HG02870 (cell line): ENCODE results near the gene GPR152.
A peak's percentile ranks its signal among the peaks of the same experiment; 100 is the strongest.
"Not testable (repeated sequence)": the region's sequence is repeated elsewhere in the genome, so short reads cannot be mapped to it uniquely, and the experiment has no call there.

Experiments
- ATAC-seq: cut with Tn5 transposase; IDR thresholded peaks from one replicate; pipeline ENCODE4 v1.9.1; 2021; ENCODE audit warnings: mild to moderate bottlenecking, moderate library complexity; ENCODE audit not compliant: unreplicated experiment

GPR152 gene

DNA sequence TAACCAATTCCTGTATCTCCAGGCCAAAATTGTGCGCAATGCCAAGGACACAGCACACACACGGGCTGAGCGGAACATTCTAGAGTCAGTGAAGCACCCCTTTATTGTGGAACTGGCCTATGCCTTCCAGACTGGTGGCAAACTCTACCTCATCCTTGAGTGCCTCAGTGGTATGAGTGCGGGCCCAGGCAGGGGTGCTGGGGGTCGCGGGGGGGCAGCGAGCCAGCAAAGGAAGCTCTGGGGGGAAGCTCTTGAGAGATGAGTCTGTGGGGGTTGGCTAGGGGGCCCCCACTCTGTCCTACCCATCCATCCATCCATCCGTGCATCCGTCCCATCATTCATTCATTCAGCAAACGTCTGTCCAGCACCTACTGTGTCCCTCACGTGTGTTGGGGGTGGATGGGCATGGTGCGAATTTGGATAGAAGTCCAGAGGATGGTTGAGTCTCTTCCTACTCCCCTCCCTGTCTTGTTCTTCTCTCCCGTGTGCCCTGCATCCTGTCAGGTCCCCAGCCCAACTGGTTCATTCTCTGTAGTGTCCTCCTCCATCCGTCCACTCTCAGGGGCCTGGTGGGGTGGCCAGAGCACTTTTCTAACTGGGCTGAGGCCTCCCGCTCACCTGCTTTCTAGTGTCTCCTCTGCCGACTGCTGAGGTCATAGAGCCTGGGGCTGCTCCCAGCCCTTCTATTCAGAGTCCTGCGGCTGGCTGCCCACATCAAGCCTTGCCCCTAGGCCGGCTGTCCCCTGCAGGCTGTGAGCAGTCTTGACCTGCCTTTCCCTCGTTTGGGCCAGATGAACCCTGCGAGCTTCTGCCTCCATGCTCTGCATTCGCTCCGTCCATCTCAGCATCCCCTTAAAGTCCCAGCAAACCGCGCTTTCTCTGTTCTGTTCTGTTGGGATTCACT lies 20.9 kb downstream of the GPR152 start:
- no peak for ATAC-seq

DNA sequence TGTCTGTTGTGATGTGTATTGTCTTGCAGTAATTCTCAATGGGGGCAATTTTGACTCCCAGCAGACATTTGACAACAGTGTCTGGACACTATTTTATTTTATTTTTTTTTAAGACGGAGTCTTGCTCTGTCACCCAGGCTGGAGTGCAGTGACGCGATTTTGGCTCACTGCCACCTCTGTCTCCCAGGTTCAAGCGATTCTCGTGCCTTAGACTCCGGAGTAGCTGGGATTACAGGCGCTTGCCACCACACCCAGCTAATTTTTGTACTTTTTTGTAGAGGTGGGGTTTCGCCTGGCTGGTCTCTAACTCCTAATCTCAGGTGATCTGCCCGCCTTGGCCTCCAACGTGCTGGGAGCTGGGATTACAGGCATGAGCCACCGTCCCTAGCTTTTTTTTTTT lies 22.8 kb downstream of the GPR152 start:
- no peak for ATAC-seq

DNA sequence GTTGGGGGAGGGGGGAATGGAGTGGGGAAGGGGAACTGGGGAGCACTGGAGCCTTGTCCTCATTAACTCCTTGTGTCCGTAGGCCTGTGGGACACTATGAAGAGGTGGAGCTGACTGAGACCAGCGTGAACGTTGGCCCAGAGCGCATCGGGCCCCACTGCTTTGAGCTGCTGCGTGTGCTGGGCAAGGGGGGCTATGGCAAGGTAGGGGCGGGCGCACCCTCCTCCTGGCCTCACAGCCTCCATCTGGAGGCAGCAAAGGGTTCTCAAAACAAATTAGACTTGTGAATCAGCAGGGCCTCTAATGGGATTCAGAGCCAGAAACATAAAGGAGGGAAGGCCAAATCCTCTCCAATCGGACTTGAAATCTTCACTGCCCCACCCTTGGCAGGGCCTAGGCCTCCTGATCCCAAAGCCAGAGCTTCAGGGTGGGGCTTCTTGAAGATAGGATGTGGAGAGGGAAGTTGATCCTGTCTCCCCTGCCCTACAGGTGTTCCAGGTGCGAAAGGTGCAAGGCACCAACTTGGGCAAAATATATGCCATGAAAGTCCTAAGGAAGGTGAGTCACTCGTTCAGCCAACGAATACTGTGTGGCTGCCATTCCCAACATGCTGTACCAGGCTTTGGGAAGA lies 23.4 kb downstream of the GPR152 start:
- ATAC-seq, result no peak

DNA sequence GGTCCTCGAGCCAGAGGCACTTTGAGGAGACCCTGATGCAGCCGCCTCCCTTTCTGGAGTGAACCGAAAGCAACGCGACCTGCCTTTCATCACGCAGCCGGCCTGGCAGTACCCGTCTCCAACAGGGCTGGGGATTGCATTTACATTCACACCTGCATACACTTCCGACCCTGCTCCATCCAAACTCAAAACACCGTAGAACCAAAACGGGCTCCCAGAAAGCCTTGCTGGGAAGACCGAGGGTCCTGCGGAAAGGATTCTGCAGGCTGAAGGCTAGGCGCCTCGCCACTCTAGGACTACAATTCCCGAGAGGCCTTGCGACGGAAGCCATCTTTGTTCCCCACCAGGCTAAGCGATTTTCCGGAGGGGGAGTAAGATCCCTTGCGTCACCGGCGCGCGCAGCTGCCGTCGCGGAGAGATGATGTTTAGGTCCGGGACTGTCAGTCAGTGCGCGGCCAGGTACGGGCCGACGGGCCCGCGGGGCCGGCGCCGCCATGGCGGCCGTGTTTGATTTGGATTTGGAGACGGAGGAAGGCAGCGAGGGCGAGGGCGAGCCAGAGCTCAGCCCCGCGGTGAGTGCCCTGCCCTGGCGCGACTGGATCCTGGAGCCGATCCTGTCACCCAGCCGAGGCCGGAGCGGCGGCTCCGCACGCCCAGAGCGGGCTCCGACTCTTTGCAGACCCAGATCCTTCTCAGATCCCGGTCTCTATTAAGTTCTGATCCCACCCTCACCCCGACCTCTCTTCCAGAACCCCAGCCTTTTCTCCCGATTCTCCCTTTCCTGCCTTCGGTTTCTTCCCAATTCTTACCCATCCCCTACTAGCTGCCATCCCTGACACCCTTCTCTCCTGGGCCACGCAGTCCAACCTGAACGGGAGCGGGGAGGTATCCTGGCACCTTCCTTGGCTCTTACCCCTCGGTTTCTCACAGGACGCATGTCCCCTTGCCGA lies 24.2 kb downstream of the GPR152 start, which contains the start of gene RPS6KB2:
RPS6KB2 (plus strand) TSS at position 443 of the 950 bp plus-strand sequence; CDS start at position 495, 52 bp downstream.
- ATAC-seq, result peak; percentile 82

DNA sequence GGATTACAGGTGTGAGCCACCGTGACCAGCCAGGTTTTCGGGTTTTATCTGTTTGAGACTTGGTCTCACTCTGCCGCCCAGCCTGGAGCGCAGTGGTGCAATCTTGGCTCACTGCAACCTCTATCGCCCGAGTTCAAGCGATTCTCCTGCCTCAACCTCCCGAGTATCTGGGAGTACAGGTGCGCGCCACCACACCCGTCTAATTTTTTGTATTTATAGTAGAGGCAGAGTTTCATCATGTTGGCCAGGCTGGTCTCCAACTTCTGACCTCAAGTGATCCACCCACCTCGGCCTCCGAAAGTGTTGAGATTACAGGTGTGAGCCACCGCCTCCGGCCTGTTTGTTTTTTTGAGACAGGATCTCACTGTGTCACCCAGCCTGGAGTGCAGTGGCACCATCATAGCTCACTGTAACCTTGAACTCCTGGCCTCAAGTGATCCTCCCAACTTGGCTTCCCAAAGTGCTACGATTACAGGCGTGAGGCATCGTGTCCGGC lies 25.1 kb downstream of the GPR152 start:
- ATAC-seq, result not testable (repeated sequence)

DNA sequence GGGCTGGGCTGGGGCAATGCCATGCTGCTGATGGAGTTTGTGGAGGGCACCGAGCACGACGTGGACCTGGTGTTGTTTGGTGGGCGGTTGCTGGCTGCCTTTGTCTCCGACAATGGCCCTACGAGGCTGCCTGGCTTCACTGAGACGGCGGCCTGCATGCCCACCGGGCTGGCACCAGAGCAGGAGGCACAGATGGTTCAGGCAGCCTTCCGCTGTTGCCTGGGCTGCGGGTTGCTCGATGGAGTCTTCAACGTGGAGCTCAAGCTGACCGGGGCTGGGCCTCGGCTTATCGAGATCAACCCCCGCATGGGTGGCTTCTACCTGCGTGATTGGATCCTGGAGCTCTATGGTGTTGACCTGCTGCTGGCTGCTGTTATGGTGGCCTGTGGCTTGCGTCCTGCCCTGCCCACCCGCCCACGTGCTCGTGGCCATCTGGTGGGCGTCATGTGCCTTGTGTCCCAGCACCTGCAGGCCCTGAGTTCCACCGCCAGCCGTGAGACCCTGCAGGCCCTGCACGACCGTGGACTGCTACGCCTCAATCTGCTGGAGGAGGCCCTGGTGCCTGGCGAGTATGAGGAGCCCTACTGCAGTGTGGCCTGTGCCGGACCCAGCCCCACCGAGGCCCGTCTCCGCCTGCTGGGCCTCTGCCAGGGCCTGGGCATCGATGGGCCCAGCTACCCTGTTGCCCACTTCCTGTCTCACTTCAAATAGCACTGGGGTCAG lies 28.5 kb downstream of the GPR152 start:
- no peak for ATAC-seq

DNA sequence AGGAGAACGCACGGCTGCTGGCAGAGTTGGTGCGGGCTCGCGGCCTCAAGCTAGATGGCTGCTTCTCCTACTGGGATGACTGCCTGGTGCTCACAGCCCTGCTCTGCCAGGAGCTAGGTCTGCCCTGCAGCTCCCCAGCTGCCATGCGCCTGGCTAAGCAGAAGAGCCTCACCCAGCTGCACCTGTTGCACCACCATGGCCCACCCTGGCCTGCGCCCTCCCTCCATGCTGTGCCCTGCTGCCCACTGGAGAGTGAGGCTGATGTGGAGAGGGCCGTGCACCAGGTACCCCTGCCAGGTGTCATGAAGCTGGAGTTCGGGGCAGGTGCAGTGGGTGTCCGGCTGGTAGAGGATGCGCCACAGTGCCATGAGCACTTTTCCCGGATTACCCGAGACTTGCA lies 29.1 kb downstream of the GPR152 start:
- no peak for ATAC-seq

DNA sequence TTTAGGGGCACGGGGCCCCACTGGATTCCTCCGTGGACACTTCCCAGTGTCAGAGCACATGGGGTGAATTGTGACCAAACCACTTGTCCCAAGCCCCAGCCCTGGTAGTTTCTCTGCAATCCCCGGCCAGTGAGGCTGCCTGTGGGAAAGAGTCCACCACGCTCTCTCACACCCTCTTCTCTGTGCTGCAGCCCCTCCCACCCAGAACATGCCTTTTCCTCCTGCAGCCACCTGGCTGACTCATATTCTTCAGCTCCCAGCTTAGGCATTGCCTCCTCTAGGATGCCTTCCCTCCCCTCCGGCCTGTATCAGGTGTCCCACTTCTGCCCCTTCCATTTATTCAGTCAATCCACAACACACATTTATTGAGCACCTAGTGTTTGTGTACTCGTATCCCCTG lies 29.6 kb downstream of the GPR152 start:
- no peak for ATAC-seq

DNA sequence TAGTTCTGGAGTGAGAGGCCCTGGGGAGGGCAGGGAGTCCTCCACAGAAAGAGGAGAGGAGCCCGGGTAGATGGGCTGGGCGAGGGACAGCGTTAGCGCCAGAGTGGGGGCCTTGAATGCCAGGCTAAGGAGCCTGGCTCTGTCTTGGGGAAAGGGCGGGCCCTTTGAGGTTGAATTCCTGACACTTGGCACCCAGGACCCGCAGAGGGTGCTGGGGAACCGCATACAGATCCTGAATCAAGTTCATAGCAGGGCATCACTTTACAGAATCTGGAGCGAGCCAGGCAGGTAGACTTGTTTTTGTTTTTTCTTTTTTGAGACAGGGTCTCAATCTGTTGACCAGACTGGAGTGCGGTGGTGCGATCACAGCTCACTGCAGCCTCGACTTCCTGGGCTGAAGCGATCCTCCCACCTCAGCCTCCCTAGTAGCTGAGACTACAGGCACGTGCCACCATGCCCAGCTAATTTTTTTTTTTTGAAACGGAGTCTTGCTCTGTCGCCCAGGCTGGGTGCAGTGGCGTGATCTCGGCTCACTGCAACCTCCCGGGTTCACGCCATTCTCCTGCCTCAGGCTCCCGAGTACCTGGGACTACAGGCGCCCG lies 31.0 kb downstream of the GPR152 start:
- no peak for ATAC-seq

DNA sequence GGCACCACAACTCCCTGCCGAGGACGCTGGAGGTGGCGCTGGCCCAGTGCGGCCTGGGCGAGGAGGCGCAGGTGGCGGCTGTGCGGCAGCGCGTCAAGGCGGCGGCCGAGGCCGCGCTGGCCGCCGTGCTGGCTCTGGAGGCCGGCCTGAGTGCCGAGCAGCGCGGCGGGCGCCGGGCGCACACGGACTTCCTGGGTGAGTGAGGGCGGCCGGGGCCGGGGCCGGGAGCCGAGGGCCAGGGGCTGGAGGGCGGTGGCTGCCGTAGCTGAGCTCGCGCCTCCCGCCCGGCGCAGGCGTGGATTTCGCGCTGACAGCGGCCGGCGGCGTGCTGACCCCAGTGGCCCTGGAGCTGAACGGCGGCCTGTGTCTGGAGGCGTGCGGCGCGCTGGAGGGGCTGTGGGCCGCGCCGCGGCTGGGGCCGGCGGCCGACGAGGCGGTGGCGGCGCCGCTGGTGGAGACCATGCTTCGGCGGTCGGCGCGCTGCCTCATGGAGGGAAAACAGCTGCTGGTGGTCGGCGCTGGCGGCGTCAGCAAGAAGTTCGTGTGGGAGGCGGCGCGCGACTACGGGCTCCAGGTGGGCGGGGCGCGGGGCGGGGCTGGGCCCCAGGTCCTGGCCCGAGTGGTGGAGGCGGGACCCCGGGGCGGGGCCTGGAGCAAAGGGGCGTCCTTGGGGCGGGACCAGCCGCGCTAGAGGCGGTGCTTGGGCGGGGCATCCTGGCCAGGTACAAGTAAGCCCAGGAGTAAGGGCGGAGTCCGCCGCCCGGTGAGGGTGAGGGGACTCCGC lies 31.7 kb downstream of the GPR152 start:
- ATAC-seq, result peak; percentile 92

DNA sequence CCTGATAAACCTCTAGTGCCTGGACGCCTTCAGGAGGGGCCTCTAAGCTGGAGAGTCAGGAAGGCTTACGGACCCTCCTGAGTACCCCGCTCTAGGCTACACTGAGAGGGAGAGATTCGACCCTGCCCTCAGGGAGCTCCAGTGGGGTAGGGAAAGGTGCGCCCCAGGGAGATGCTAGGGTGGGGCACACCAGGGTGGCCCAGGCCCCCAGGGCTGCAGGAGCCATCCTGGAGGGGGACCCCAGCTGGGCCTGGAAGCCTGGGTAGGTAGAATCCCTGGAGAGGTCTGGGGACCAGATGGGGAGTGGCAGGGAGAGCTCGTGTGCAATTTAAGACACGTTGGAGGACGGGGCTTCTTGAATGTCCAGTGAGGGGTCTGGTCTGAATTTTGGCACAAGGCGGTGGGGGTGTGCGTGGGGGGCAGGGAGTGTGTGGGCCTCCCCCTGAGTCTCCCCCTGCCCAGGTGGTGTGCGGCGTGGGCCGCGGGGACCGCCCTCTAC lies 32.3 kb downstream of the GPR152 start:
- no peak for ATAC-seq

DNA sequence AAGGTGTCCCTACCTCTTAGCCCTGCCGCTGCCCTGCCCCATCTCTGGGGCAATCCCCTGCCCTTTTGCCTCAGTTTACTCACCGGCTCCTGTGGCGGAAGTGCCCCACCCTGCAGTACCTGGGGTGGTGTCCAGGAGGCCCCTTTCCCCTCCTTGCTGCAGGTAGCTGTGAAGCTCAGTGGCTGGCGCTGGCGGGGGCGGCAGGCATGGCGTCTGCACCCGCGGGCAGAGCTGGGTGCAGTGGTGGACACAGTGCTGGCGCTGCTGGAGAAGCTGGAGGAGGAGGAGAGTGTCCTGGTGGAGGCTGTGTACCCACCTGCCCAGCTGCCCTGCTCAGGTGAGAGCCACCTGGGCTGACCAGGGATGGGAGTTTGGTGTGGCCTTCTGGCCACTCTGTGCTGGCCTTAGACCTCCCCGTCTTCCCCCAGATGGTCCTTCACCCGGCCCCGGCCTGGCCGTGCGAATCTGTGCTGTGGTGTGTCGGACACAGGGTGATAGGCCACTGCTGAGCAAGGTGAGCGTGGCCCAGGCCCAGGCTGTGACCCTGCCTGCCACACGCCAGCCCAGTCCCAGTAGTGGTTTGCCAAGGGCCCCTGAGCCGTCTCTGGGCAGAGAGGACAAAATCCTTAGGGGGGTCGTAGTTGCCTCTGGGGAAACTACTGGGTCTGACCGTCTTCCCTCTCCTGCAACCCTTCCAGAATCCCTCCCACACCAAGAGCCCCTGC lies 33.0 kb downstream of the GPR152 start:
- no peak for ATAC-seq

DNA sequence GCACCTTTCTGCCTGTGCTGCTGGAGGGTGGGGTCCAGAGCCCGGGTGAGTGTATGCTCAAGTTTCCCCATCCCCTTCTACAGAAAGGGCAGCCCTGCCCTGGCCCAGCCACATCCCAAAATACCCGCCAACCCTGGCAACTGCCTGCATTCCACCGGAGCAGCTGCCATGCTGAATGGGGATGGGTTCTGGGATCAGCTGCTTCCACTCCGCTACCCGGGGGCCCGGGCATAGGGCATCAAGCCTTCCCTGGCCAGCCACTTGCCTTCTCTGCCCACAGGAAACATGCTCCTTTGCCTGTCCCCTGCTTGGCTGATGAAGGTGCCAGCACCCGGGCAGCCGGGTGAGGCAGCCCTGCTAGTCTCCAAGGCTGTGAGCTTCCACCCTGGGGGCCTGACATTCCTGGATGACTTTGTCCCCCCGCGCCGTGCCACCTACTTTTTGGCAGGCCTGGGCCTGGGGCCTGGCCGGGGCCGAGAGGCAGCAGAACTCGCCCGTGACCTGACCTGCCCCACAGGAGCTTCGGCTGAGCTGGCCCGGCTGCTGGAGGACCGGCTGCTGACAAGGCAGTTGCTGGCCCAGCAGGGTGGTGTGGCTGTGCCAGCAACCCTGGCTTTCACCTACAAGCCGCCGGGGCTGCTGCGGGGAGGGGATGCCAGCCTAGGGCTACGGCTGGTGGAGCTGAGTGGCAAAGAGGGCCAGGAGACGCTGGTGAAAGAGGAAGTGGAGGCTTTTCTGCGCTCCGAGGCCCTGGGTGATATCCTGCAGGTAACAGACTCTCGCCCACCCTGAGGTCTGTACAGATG lies 33.9 kb downstream of the GPR152 start:
- ATAC-seq, result no peak

DNA sequence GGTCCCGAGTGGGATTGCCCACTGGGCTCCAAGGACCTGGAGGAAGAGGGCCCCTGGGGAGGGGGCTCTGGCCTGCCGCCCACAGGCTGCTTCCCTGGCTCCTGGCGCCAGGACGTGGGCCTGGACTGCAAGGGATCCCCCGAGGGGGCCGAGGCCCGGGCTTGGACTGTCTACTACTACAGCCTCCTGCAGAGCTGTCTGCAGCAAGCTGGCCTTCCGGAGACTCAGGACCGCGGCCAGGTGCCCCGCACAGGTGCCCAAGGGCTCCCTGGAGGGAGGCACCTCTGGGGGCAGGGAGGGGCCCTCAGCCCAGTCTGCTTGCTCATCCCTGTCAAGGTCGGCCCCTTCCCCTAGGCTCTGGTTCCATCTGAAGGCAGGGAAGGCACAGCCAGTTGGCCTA lies 35.1 kb downstream of the GPR152 start:
- no peak for ATAC-seq

DNA sequence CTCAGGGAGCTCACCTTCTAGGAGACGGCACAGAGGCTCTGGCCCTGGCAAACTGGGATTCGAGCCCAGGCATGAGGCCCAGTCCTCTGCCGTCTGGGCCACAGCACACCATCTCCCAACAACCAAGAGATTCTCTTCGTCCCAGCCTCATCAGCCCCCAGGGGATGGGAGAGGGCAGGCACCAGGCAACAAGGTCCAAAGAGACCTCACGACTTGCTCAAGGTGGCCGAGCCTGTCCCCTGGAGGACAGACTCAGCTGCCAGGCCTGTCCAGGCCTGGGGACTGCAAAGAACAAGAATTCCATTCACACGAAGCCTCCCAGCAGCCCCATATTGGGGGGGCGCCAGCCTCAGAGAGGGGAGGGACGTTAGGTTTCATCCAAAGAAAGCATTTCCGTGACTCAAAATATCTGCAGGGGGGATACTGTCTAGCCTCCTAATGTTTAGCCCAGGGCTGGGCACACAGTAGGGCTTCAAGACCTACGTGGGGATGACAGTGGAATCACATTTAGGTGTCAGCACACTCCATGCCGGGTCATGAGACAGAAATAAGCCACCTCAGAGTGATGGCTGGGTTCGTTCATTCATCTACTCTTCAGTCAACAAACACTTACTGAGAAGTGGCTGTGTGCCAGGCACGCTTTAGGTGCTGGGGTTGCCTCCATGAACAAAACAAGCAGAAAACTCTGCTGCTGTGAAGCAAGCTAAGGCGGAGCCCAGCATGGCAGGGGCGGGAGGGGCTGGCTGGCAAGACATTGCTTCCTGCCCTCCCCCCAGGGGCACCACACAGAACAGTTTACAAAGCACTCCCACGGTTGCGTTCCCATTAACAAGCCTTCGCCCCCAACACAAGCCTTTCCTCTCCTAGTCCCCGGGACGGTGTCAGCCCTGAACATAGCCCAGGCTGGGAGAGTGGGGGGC lies 35.9 kb downstream of the GPR152 start:
- ATAC-seq, result no peak
